Ishikawa (cell line): ENCODE data around the gene SEC22C.

Source experiments
- CEBPB ChIP-seq: IDR thresholded peaks from 2 replicates; pipeline ENCODE4 v1.6.1; 2012
- EGR1 ChIP-seq: IDR thresholded peaks from 2 replicates; pipeline ENCODE4 v1.6.1; 2012
- EP300 ChIP-seq: IDR thresholded peaks from 2 replicates; pipeline ENCODE4 v1.6.1; 2012; ENCODE audit warnings: borderline replicate concordance
- FOXM1 ChIP-seq: IDR thresholded peaks from 2 replicates; pipeline ENCODE4 v1.6.1; 2012; ENCODE audit warnings: low read depth, borderline replicate concordance
- NFIC ChIP-seq: IDR thresholded peaks from 2 replicates; pipeline ENCODE4 v1.6.1; 2012
- RAD21 ChIP-seq: IDR thresholded peaks from 2 replicates; pipeline ENCODE4 v1.6.1; 2012; ENCODE audit warnings: low read depth
- TAF1 ChIP-seq: IDR thresholded peaks from 2 replicates; pipeline ENCODE4 v1.6.1; 2012; ENCODE audit warnings: low read depth, mild to moderate bottlenecking
- TCF12 ChIP-seq: IDR thresholded peaks from 2 replicates; pipeline ENCODE4 v1.6.1; 2012; ENCODE audit warnings: low read depth
- TEAD4 ChIP-seq: IDR thresholded peaks from 2 replicates; pipeline ENCODE4 v1.6.1; 2012
- YY1 ChIP-seq: IDR thresholded peaks from 2 replicates; pipeline ENCODE4 v1.6.1; 2012; ENCODE audit warnings: low read depth
- ZBTB7A ChIP-seq: IDR thresholded peaks from 2 replicates; pipeline ENCODE4 v1.6.1; 2012; ENCODE audit warnings: low read depth
- TF ChIP-seq, protein P1 (sequence below): IDR thresholded peaks from 2 replicates; pipeline ENCODE4 v1.6.1; 2012
- TF ChIP-seq, protein P2 (sequence below): IDR thresholded peaks from 2 replicates; pipeline ENCODE4 v1.6.1; 2012
- TF ChIP-seq, protein P3 (sequence below): IDR thresholded peaks from 2 replicates; pipeline ENCODE4 v1.6.1; 2012; ENCODE audit warnings: low read depth, mild to moderate bottlenecking

DNA sequence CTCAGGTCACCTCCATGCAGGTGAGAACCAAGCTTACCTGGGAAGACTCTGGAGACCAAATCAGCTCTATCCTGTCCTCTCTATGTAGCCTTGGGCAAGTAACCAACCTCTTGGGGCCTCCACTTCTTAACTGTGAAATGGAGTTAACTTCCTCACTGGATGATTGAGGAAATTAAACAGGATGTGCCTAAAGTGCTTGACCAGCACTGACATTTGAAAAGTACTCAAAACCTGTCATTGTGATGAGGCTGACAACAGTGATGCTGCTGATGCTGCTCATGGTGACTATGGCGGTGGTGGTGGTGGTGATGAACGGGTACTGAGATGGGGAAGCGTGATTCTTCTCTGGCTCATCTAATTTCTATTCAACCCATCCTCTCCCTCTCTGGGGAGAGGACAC is 57.0 kb downstream of the SEC22C start:
- TF ChIP-seq TEAD4 (no peak), CEBPB (no peak), ZBTB7A (no peak), RAD21 (no peak), TAF1 (no peak), EP300 (no peak), YY1 (no peak), FOXM1 (no peak), TCF12 (no peak), NFIC (no peak), EGR1 (no peak)
- TF ChIP-seq, protein P1, sequence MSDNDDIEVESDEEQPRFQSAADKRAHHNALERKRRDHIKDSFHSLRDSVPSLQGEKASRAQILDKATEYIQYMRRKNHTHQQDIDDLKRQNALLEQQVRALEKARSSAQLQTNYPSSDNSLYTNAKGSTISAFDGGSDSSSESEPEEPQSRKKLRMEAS = no peak
- TF ChIP-seq, protein P2, sequence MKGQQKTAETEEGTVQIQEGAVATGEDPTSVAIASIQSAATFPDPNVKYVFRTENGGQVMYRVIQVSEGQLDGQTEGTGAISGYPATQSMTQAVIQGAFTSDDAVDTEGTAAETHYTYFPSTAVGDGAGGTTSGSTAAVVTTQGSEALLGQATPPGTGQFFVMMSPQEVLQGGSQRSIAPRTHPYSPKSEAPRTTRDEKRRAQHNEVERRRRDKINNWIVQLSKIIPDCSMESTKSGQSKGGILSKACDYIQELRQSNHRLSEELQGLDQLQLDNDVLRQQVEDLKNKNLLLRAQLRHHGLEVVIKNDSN = no peak
- TF ChIP-seq, protein P3, sequence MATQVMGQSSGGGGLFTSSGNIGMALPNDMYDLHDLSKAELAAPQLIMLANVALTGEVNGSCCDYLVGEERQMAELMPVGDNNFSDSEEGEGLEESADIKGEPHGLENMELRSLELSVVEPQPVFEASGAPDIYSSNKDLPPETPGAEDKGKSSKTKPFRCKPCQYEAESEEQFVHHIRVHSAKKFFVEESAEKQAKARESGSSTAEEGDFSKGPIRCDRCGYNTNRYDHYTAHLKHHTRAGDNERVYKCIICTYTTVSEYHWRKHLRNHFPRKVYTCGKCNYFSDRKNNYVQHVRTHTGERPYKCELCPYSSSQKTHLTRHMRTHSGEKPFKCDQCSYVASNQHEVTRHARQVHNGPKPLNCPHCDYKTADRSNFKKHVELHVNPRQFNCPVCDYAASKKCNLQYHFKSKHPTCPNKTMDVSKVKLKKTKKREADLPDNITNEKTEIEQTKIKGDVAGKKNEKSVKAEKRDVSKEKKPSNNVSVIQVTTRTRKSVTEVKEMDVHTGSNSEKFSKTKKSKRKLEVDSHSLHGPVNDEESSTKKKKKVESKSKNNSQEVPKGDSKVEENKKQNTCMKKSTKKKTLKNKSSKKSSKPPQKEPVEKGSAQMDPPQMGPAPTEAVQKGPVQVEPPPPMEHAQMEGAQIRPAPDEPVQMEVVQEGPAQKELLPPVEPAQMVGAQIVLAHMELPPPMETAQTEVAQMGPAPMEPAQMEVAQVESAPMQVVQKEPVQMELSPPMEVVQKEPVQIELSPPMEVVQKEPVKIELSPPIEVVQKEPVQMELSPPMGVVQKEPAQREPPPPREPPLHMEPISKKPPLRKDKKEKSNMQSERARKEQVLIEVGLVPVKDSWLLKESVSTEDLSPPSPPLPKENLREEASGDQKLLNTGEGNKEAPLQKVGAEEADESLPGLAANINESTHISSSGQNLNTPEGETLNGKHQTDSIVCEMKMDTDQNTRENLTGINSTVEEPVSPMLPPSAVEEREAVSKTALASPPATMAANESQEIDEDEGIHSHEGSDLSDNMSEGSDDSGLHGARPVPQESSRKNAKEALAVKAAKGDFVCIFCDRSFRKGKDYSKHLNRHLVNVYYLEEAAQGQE = no peak
